Sigmoid colon (tissue), 7 donors: ENCODE measurements around the gene S1PR4. TPM values are rescaled to one million over a fixed set of nuclear protein-coding genes. Genes with fewer than 3 reads are reported as not detected.
"Not testable (repeated sequence)": the region's sequence is repeated elsewhere in the genome, so short reads cannot be mapped to it uniquely, and the experiment has no call there.

Source experiments
- DNase-seq: peaks from one replicate; pipeline ENCODE4 v3.0.0-alpha.2; 2019
- H3K27ac ChIP-seq, 4 donors: fragments of 200-600 bp; sonication (generic); one replicate each; pipeline ENCODE4 v1.5.1; 2016 to 2019; ENCODE audit warnings: mild to moderate bottlenecking in 1 of 4
- H3K27me3 ChIP-seq, 3 donors: fragments of 200-600 bp; sonication (generic); one replicate each; pipeline ENCODE4 v1.5.1; 2019; ENCODE audit warnings: mild to moderate bottlenecking in 1 of 3
- H3K36me3 ChIP-seq, 4 donors: fragments of 200-600 bp; sonication (generic); one replicate each; pipeline ENCODE4 v1.5.1; 2016 to 2019
- H3K4me1 ChIP-seq, 4 donors: fragments of 200-600 bp; sonication (generic); one replicate each; pipeline ENCODE4 v1.5.1; 2017 to 2019
- H3K4me3 ChIP-seq, 4 donors: fragments of 200-600 bp; sonication (generic); one replicate each; pipeline ENCODE4 v1.5.1; 2017 to 2019; ENCODE audit warnings: mild to moderate bottlenecking in 2 of 4, moderate library complexity in 1 of 4
- H3K9me3 ChIP-seq, 4 donors: fragments of 200-600 bp in 3 of 4; sonication (generic) in 3 of 4; one replicate each; pipeline versions ENCODE4 v1.5.1 to v1.6.1; 2013 to 2019
- CTCF ChIP-seq, 4 experiments: fragments of 450-650 bp in 3 of 4; fragments of 200-600 bp in 1 of 4; IDR thresholded peaks; one replicate each; pipeline ENCODE4 v1.5.1; 2016 to 2019; ENCODE audit warnings: antibody characterized with exemption in 4 of 4, mild to moderate bottlenecking in 3 of 4, moderate library complexity in 2 of 4
- EP300 ChIP-seq, 4 donors: sonication (generic); formaldehyde crosslinking; IDR thresholded peaks; one replicate each; pipeline ENCODE4 v1.6.1; 2017; ENCODE audit warnings: antibody characterized with exemption in 4 of 4
- POLR2A ChIP-seq, 2 donors: fragments of 450-650 bp; IDR thresholded peaks; one replicate each; pipeline ENCODE4 v1.6.1; 2016; ENCODE audit warnings: antibody characterized with exemption in 2 of 2, mild to moderate bottlenecking in 2 of 2, moderate library complexity in 2 of 2
- POLR2AphosphoS5 ChIP-seq, 4 donors: sonication (generic); formaldehyde crosslinking; IDR thresholded peaks; one replicate each; pipeline ENCODE4 v1.6.1; 2017; ENCODE audit warnings: antibody characterized with exemption in 4 of 4
- WGBS, 2 donors: extraction: QIAGEN DNeasy Blood & Tissue Kit; methylation state at CpG; one replicate each; pipeline ENCODE4 v1.1.7; 2013; 5-methylcytosine and 5-hydroxymethylcytosine counted together
- intact Hi-C: fragments of 100-400 bp; cut with DNase I; formaldehyde crosslinking; loops from one replicate; pipeline ENCODE4 v1.15.1; 2023
- polyA plus RNA-seq, 3 donors: library from polyadenylated mRNA; stranded (reverse); fragments of 200-250 nt; gene quantifications; one replicate each; pipeline ENCODE4 v1.2.3, GENCODE V29; 2013
- total RNA-seq, 4 donors: library from RNA; depleted of rRNA; stranded (reverse); fragments of >200 nt; gene quantifications; one replicate each; pipeline ENCODE4 v1.1.0, GENCODE V29; 2016
- donor health status: healthy with polysubstance abuse.
- donor health status: Bipolar disorder and iron deficiency.
- donor health status: healthy.

Gene S1PR4
- total and polyA plus RNA-seq, 7 donors, result 0.33 to 24.4 (median 0.60) TPM; not detected in 2

GRCh38 chr19:3198901-3199700, 20.5 kb downstream of the S1PR4 start:
- Histone ChIP-seq H3K9me3 (no peaks in the 10 kb centered on the region), H3K27me3 (no peaks in the 10 kb centered on the region), H3K4me3 (no peak overlapping the region), H3K4me1 (no peaks in the 10 kb centered on the region), H3K36me3 (peaks cover 0 to 36% (median 5%) of the 10 kb centered on the region in 4 donors), H3K27ac (no peak overlapping the region)
- intact Hi-C loops, result no loop called here
- WGBS, 2 donors, result 93 to 95% methylated on average over 43 of the region's 43 CpGs
- DNase-seq, result no peak
- no peak for TF ChIP-seq EP300 (IDR thresholded peaks at IDR 0.05)

- TF ChIP-seq POLR2AphosphoS5 (IDR thresholded peaks at IDR 0.05), result no peak
- TF ChIP-seq CTCF (IDR thresholded peaks at IDR 0.05), result no peak
- Histone ChIP-seq H3K27me3 (no peaks in the 10 kb centered on the region), H3K36me3 (peaks cover 0 to 50% (median 13%) of the 10 kb centered on the region in 4 donors), H3K4me3 (no peak overlapping the region), H3K27ac (no peak overlapping the region), H3K9me3 (no peaks in the 10 kb centered on the region), H3K4me1 (no peaks in the 10 kb centered on the region)
- 93 to 95% methylated on average over 39 of the region's 39 CpGs for WGBS, 2 donors
- intact Hi-C loops, result no loop called here
- no peak for DNase-seq
Observed at GRCh38 chr19:3201072-3201700, 22.6 kb downstream of the S1PR4 start.

- no peaks in the 10 kb centered on the region for H3K9me3 ChIP-seq
- H3K27ac ChIP-seq, result no peak overlapping the region
- intact Hi-C loops, result no loop called here
- H3K4me3 ChIP-seq, result no peak overlapping the region
- H3K4me1 ChIP-seq, result no peaks in the 10 kb centered on the region
- DNase-seq, result no peak
- WGBS, 2 donors, result 93 to 96% methylated on average over 14 of the region's 14 CpGs
- TF ChIP-seq EP300 (IDR thresholded peaks at IDR 0.05) (no peak), CTCF (IDR thresholded peaks at IDR 0.05) (no peak), POLR2AphosphoS5 (IDR thresholded peaks at IDR 0.05) (no peak), POLR2A (IDR thresholded peaks at IDR 0.05) (no peak)
- H3K27me3 ChIP-seq, result no peaks in the 10 kb centered on the region
- peaks cover 0 to 53% (median 17%) of the 10 kb centered on the region in 4 donors for H3K36me3 ChIP-seq
Observed at GRCh38 chr19:3201911-3202310, 23.3 kb downstream of the S1PR4 start.

- Histone ChIP-seq H3K9me3 (no peaks in the 10 kb centered on the region), H3K4me3 (no peak overlapping the region), H3K27ac (no peak overlapping the region), H3K36me3 (peaks cover 0 to 54% (median 21%) of the 10 kb centered on the region in 4 donors), H3K27me3 (no peaks in the 10 kb centered on the region), H3K4me1 (no peaks in the 10 kb centered on the region)
- WGBS, 2 donors, result 90 to 91% methylated on average over 12 of the region's 12 CpGs
- TF ChIP-seq EP300 (IDR thresholded peaks at IDR 0.05) (no peak), POLR2AphosphoS5 (IDR thresholded peaks at IDR 0.05) (no peak), CTCF (IDR thresholded peaks at IDR 0.05) (no peak), POLR2A (IDR thresholded peaks at IDR 0.05) (no peak)
- intact Hi-C loops, result no loop called here
- no peak for DNase-seq
Observed at GRCh38 chr19:3202346-3202745, 23.8 kb downstream of the S1PR4 start.

- intact Hi-C loops, H3K27me3 ChIP-seq, H3K9me3 ChIP-seq, DNase-seq, H3K4me3 ChIP-seq, H3K27ac ChIP-seq, H3K4me1 ChIP-seq: not testable (repeated sequence)
- WGBS, 2 donors, result 93% methylated on average over 7 of the region's 7 CpGs
- peaks cover 0 to 59% (median 26%) of the 10 kb centered on the region in 4 donors for H3K36me3 ChIP-seq
Observed at GRCh38 chr19:3202895-3203294, 24.3 kb downstream of the S1PR4 start.
